ENCODE data around the gene KLHDC3. TPM values are rescaled to one million over a fixed set of nuclear protein-coding genes. Genes with fewer than 3 reads are reported as not detected.

The KLHDC3 gene
- total and polyA plus RNA-seq, 2 of the 13 experiments (the other 11 are each of a cell fraction or from before 2014, with no cell fraction given), result 78.3 to 91.5 TPM

GRCh38 chr6:43013843-43014433 is at the start of gene KLHDC3, which contains the start of gene MEA1 (continued):
- TF ChIP-seq UBTF (CRISPR knock-in tag; IDR thresholded peaks at IDR 0.05) (no peak; the same call in none of the 2 replicates), CHCHD3 (CRISPR knock-in tag; IDR thresholded peaks at IDR 0.05) (0 out of 2 replicates have a peak, but pooled peaks have one; percentile 56), TOE1 (CRISPR knock-in tag; IDR thresholded peaks at IDR 0.05) (no peak), MATR3 (CRISPR knock-in tag; IDR thresholded peaks at IDR 0.05) (no peak), YEATS4 (CRISPR knock-in tag; IDR thresholded peaks at IDR 0.05; ENCODE audit: borderline replicate concordance) (no peak; the same call in none of the 2 replicates), NFIC (IDR thresholded peaks at IDR 0.05; ENCODE audit: low read length) (no peak), SIX4 (CRISPR knock-in tag; IDR thresholded peaks at IDR 0.05) (no peak; the same call in 1 of the 2 replicates), ZNF33B (CRISPR knock-in tag; IDR thresholded peaks at IDR 0.05) (no peak), ZFP37 (CRISPR knock-in tag; IDR thresholded peaks at IDR 0.05; ENCODE audit: borderline replicate concordance) (no peak), ZNF790 (CRISPR knock-in tag; IDR thresholded peaks at IDR 0.05; ENCODE audit: borderline replicate concordance) (peak; percentile 75; the same call in 1 of the 2 replicates), DBP (CRISPR knock-in tag; IDR thresholded peaks at IDR 0.05; ENCODE audit: not compliant biosample characterization) (no peak), ZNF275 (CRISPR knock-in tag; IDR thresholded peaks at IDR 0.05; ENCODE audit: borderline replicate concordance) (no peak), ASH2L (IDR thresholded peaks at IDR 0.05; ENCODE audit: insufficient read length, low read depth, low read length) (peak; percentile 57), EP300 (IDR thresholded peaks at IDR 0.05; ENCODE audit: low read depth in 2 of 2, low read length in 2 of 2) (no peak; a peak in 1 of 4 replicates), EP300 (CRISPR knock-in tag; IDR thresholded peaks at IDR 0.05; ENCODE audit: borderline replicate concordance) (no peak), ZNF326 (CRISPR knock-in tag; IDR thresholded peaks at IDR 0.05; ENCODE audit: borderline replicate concordance) (no peak), PAWR (CRISPR knock-in tag; IDR thresholded peaks at IDR 0.05; ENCODE audit: borderline replicate concordance) (no peak), ZBTB26 (CRISPR knock-in tag; IDR thresholded peaks at IDR 0.05; ENCODE audit: borderline replicate concordance) (peak; percentile 66; the same call in 1 of the 2 replicates), ZNF160 (CRISPR knock-in tag; IDR thresholded peaks at IDR 0.05) (0 out of 2 replicates have a peak, but pooled peaks have one; percentile 46), PRPF4 (IDR thresholded peaks at IDR 0.05; ENCODE audit: low read depth, low read length, poor library complexity, severe bottlenecking) (no peak), ZNF3 (CRISPR knock-in tag; IDR thresholded peaks at IDR 0.05) (no peak), GATAD1 (CRISPR knock-in tag; IDR thresholded peaks at IDR 0.05) (peak; percentile 91), ZUFSP (CRISPR knock-in tag; IDR thresholded peaks at IDR 0.05; ENCODE audit: borderline replicate concordance) (no peak)
